ENCODE measurements around the gene LRRC27. TPM values are rescaled to one million over a fixed set of nuclear protein-coding genes. Genes with fewer than 3 reads are reported as not detected.

Gene LRRC27
- polyA plus RNA-seq, 2 of the 4 experiments (the other 2 are of a cell fraction) = 6.5 to 6.9 TPM

DNA sequence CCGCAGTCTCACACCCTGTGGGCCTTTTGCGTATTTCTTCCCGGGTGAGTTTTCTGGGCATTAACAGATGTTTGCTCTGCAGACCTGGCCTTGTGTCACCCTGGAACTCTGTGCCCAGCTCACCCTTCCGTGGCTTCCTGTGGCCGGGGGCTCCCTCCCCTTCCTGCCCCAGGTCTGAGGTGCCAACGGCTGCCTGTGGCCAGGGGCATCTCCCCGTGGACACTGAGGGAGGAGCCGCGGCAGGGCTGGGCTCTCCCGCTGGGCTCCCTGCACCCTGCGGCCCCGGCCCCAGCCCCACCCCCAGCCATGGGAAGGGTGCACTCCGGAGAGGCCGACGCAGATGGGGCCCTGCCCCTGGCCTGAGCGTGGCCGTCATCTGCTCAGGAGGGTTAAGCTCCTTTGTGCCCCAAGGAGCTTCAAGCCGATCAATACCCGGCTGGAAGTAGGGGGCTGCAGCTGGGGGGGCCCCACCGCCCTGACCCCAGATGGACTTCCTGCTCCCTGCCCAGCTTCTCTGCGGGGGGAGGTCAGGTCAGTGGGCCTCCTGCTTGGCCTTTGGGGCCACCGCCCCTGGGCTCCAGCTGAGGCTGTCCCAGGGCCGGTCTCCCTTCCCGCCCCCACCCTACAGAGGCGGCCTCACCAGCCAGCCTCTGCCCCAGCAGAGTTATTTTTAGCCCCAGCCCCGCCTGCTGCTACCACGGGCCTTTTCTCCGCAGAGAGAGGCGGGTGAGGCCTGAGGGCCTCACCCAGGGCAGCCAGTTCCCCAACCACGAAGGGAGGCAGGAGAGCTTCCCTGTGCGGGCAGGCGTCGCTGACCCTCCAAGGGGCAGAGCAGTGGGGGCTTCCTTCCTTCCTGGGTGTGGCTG is 89.2 kb downstream of the LRRC27 start:
- Histone ChIP-seq H3K4me3 (no peak overlapping the region), H3K27ac (peak overlapping the region; percentile 85 to 95), H3K9me3 (no peaks in the 10 kb centered on the region), H3K4me2 (peak overlapping the region; percentile 81), H3K4me1 (peaks cover 47% of the 10 kb centered on the region)
- ChIA-PET POLR2A (interaction anchor here (1.2 kb wide), 1 partner anchor 13 kb away, joined by 3 read pairs; no protein-coding TSS in a partner anchor), CTCF (interaction anchor here (1.0 to 1.5 kb wide), 5 partner anchors 9 to 197 kb away, joined by 3 to 4 read pairs (median 3); no protein-coding TSS in a partner anchor)
- DNase-seq (ENCODE audit: low read depth in 1 of 2, low spot score in 1 of 2) = peak; percentile 60 to 63
- ATAC-seq = peak; percentile 72 to 82
- FAIRE-seq = no peak
- 15% methylated on average over 11 of the region's 33 CpGs for WGBS (ENCODE audit: missing lambda C conversion rate)
- TF ChIP-seq POLR2A (IDR thresholded peaks at IDR 0.05; ENCODE audit: low read length) (peak; percentile 19; the same call in 1 of the 2 replicates), ESRRA (IDR thresholded peaks at IDR 0.05; ENCODE audit: borderline replicate concordance, low read length) (no peak), CHD4 (IDR thresholded peaks at IDR 0.05; ENCODE audit: borderline replicate concordance) (no peak), NFE2L2 (conservative IDR thresholded peaks at IDR 0.05; ENCODE audit: low read length) (no peak), JUNB (IDR thresholded peaks at IDR 0.05) (no peak), MAFK (IDR thresholded peaks at IDR 0.05; ENCODE audit: partially characterized antibody) (no peak), MAX (IDR thresholded peaks at IDR 0.05) (0 out of 2 replicates have a peak, but pooled peaks have one; percentile 25)
- TF ChIP-seq, protein P1, sequence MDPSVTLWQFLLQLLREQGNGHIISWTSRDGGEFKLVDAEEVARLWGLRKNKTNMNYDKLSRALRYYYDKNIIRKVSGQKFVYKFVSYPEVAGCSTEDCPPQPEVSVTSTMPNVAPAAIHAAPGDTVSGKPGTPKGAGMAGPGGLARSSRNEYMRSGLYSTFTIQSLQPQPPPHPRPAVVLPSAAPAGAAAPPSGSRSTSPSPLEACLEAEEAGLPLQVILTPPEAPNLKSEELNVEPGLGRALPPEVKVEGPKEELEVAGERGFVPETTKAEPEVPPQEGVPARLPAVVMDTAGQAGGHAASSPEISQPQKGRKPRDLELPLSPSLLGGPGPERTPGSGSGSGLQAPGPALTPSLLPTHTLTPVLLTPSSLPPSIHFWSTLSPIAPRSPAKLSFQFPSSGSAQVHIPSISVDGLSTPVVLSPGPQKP (IDR thresholded peaks at IDR 0.05; ENCODE audit: low read depth, low read length) = no peak

DNA sequence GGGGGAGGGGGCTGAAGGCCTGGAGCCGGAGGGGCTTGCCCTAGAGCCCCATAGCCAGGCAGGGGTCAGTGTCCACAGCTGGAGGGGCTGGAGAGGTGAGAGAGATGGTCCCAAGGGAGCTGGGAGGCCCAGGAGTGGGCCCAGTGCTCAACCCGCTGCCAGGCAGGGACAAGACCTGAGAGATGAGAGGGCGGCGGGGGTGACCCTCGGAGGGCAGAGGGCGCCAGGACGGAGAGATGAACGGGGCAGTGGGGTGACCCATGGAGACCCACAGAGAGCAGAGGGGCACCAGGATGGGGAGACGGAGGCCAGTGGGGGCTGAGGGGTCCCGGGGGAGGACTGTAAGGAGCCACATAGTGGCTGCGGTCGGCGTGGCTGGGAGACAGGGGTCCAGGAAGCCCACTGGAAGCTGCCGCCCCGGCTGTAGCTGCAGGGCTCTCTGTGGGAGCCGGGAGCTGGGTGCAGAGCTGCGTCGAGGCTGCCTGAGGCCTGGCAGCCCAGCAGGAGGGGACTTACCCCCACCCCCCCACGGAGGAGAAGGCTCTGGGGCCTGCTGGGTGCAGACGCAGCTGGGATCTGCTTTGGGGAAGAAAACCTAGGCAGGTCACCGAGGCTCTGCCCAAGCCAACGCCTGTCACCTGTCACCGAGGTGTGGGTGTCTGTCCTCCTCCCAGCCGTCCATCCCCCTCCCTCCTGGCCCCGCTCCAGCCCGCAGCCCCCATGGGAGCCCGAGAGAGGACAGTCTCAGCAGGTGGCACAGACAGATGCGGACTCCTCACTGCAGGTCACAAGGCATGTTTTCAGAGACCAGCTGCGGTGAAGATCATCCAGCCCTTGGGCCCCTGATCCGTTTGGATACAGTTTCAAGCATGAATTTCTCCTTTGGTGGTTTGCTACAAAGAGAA is 90.1 kb downstream of the LRRC27 start:
- DNase-seq (ENCODE audit: low read depth in 1 of 2, low spot score in 1 of 2) (no peak), ATAC-seq (0 out of 6 replicates have a peak, but pooled peaks of 1 of the 2 experiments have one; percentile 1), FAIRE-seq (no peak)
- H3K4me3 ChIP-seq = no peak overlapping the region
- H3K4me2 ChIP-seq = peak overlapping the region; percentile 81
- no peak for TF ChIP-seq CTCF (IDR thresholded peaks at IDR 0.05)
- TF ChIP-seq MAZ (IDR thresholded peaks at IDR 0.05; ENCODE audit: borderline replicate concordance, low read depth, low read length) = no peak
- no peak for TF ChIP-seq FOSB (CRISPR knock-in tag; IDR thresholded peaks at IDR 0.05)
- TF ChIP-seq, protein P1 (IDR thresholded peaks at IDR 0.05; ENCODE audit: low read depth, low read length) = no peak
- TF ChIP-seq CBX2 (IDR thresholded peaks at IDR 0.05; ENCODE audit: borderline replicate concordance, low read depth) = no peak
- no peak for TF ChIP-seq HOXA7 (CRISPR knock-in tag; IDR thresholded peaks at IDR 0.05)
- ChIA-PET CTCF (interaction anchor here (0.9 to 1.3 kb wide), 3 partner anchors 9 to 17 kb away, joined by 3 to 4 read pairs (median 4); no protein-coding TSS in a partner anchor), POLR2A (no interaction called here)
- 87% methylated on average over 17 of the region's 30 CpGs for WGBS (ENCODE audit: missing lambda C conversion rate)
- H3K4me1 ChIP-seq = peaks cover 47% of the 10 kb centered on the region
- H3K27ac ChIP-seq = peak overlapping the region; percentile 85 to 95
- no peaks in the 10 kb centered on the region for H3K9me3 ChIP-seq
